GM12878 (cell line): ENCODE measurements around the gene SLC25A29. TPM values are rescaled to one million over a fixed set of nuclear protein-coding genes. Genes with fewer than 3 reads are reported as not detected.

Experiments used
- ATAC-seq: fragments of 200-7000 bp; cut with Tn5 transposase; 3 replicates; pipeline ENCODE4 v1.9.1; 2020; ENCODE audit warnings: mild to moderate bottlenecking, moderate library complexity
- BruUV-seq: library from RNA; stranded (reverse); fragments of 400-500 nt; replicated peaks from 2 replicates; lab custom pipeline; 2021; lab: Mats Ljungman, UMichigan
- CTCF ChIA-PET: fragments of 300-600 bp; sonication (Branson Sonifier 250); formaldehyde crosslinking; extraction: SDS; loops from one replicate; lab custom pipeline; 2021; ENCODE audit warnings: inconsistent platforms; lab: Yijun Ruan, JAX
- POLR2A ChIA-PET: fragments of 350-600 bp; formaldehyde crosslinking; extraction: SDS; loops from one replicate; lab custom pipeline; 2021; ENCODE audit warnings: inconsistent platforms; lab: Charles Lee
- RAD21 ChIA-PET: fragments of 300-600 bp; sonication (Branson Sonifier 250); formaldehyde crosslinking; loops from one replicate; lab custom pipeline; 2023; ENCODE audit warnings: antibody characterized with exemption; ENCODE audit not compliant: unreplicated experiment; lab: Charles Lee
- SMC1A ChIA-PET: fragments of 300-600 bp; sonication (Branson Sonifier 250); formaldehyde crosslinking; loops from one replicate; lab custom pipeline; 2023; ENCODE audit not compliant: unreplicated experiment, uncharacterized antibody; lab: Charles Lee
- DNase-seq: peaks from one replicate; pipeline ENCODE4 v3.0.0-alpha.2; 2011; ENCODE audit warnings: low read depth, low spot score
- FAIRE-seq: peaks from 3 replicates; lab custom pipeline; 2011; peaks lifted over from hg19 to GRCh38; lab: Jason Lieb, UNC
- H2AFZ ChIP-seq: 2 replicates; pipeline ENCODE4 v1.6.0; 2011; ENCODE audit warnings: low read depth, low read length, control low read depth; ENCODE audit not compliant: control insufficient read depth
- H3K27ac ChIP-seq: 2 replicates; pipeline ENCODE4 v1.5.1; 2011; ENCODE audit warnings: control low read depth; ENCODE audit not compliant: control insufficient read depth, insufficient read depth
- H3K27me3 ChIP-seq, 2 experiments: replicated peaks in 1 of 2; 2 replicates each; pipeline versions ENCODE4 v1.6.0 to v1.6.1; 2011; ENCODE audit warnings: low read length in 1 of 2; ENCODE audit not compliant: control insufficient read depth in 2 of 2, insufficient read depth in 2 of 2
- H3K36me3 ChIP-seq, 2 experiments: 2 replicates each; pipeline ENCODE4 v1.5.1; 2011; ENCODE audit warnings: low read length in 1 of 2; ENCODE audit not compliant: control insufficient read depth in 2 of 2, insufficient read depth in 2 of 2
- H3K4me1 ChIP-seq: 2 replicates; pipeline ENCODE4 v1.6.1; 2011; ENCODE audit warnings: mild to moderate bottlenecking, low read length, moderate library complexity, mixed read lengths; ENCODE audit not compliant: control insufficient read depth, insufficient read depth
- H3K4me2 ChIP-seq: 2 replicates; pipeline ENCODE4 v1.6.0; 2011; ENCODE audit warnings: control low read depth; ENCODE audit not compliant: control insufficient read depth, insufficient read depth
- H3K4me3 ChIP-seq: fragments of 200-600 bp; sonication (generic); 2 replicates; pipeline ENCODE4 v1.5.1; 2016
- H3K79me2 ChIP-seq: 2 replicates; pipeline ENCODE4 v1.6.0; 2011; ENCODE audit warnings: low read length; ENCODE audit not compliant: control insufficient read depth, insufficient read depth
- H3K9ac ChIP-seq: 2 replicates; pipeline ENCODE4 v1.8.0; 2011; ENCODE audit warnings: low read length, control low read depth, mixed read lengths; ENCODE audit not compliant: control insufficient read depth, insufficient read depth
- H3K9me3 ChIP-seq: replicated peaks from 3 replicates; pipeline ENCODE4 v1.5.1; 2011; ENCODE audit warnings: mild to moderate bottlenecking, low read length; ENCODE audit not compliant: control insufficient read depth, insufficient read depth
- H4K20me1 ChIP-seq: 2 replicates; pipeline ENCODE4 v1.6.0; 2011; ENCODE audit not compliant: control insufficient read depth, insufficient read depth
- ATF2 ChIP-seq: IDR thresholded peaks from 2 replicates; pipeline ENCODE4 v1.6.1; 2012; ENCODE audit warnings: low read length, inconsistent platforms
- BACH1 ChIP-seq: fragments of 450-650 bp; IDR thresholded peaks from 2 replicates; pipeline ENCODE4 v1.6.1; 2017; ENCODE audit warnings: mild to moderate bottlenecking, borderline replicate concordance
- CEBPZ ChIP-seq: fragments of 150-350 bp; IDR thresholded peaks from 2 replicates; pipeline ENCODE4 v1.6.1; 2016; ENCODE audit warnings: low read depth, low read length
- CHD2 ChIP-seq: IDR thresholded peaks from 2 replicates; pipeline ENCODE4 v1.6.1; 2011; ENCODE audit warnings: low read depth, low read length, improper control_type of control experiment, borderline replicate concordance
- CTCF ChIP-seq, 3 experiments: IDR thresholded peaks in 2 of 3; conservative IDR thresholded peaks in 1 of 3; 2 replicates each; pipeline ENCODE4 v1.5.1; 2011; ENCODE audit warnings: low read depth in 3 of 3, low read length in 3 of 3, mild to moderate bottlenecking in 3 of 3, control low read depth in 2 of 3, moderate library complexity in 2 of 3, inconsistent platforms in 1 of 3, mixed read lengths in 1 of 3; ENCODE audit not compliant: control insufficient read depth in 2 of 3, insufficient read depth in 1 of 3; ENCODE audit errors: extremely low read depth in 1 of 3
- ESRRA ChIP-seq: IDR thresholded peaks from 2 replicates; pipeline ENCODE4 v1.6.1; 2012; ENCODE audit warnings: mild to moderate bottlenecking, low read length, improper control_type of control experiment
- GATAD2B ChIP-seq: fragments of 450-650 bp; conservative IDR thresholded peaks from 2 replicates; pipeline ENCODE4 v1.6.1; 2017; ENCODE audit warnings: low read depth, mild to moderate bottlenecking, moderate library complexity
- PBX3 ChIP-seq: IDR thresholded peaks from 2 replicates; pipeline ENCODE4 v1.6.1; 2011; ENCODE audit warnings: mild to moderate bottlenecking, low read depth, low read length, moderate library complexity; ENCODE audit not compliant: insufficient replicate concordance
- POLR2AphosphoS2 ChIP-seq: IDR thresholded peaks from 2 replicates; pipeline ENCODE4 v1.6.1; 2011; ENCODE audit warnings: low read depth, mild to moderate bottlenecking, low read length, improper control_type of control experiment, moderate library complexity
- STAT1 ChIP-seq: fragments of 450-650 bp; conservative IDR thresholded peaks from 2 replicates; pipeline ENCODE4 v1.6.1; 2014; ENCODE audit warnings: antibody characterized with exemption, mild to moderate bottlenecking
- WGBS: methylation state at CpG from one replicate; pipeline ENCODE4 v1.1.6; 2016; ENCODE audit warnings: low lambda C conversion rate; ENCODE audit not compliant: insufficient replicate concordance, insufficient coverage; ENCODE audit errors: missing lambda C conversion rate; 5-methylcytosine and 5-hydroxymethylcytosine counted together
- in situ Hi-C: fragments of 300-500 bp; cut with MboI; formaldehyde crosslinking; loops from 9 replicates; pipeline ENCODE4 v1.14.3; 2018; ENCODE audit warnings: mixed read lengths
- intact Hi-C: fragments of 100-400 bp; cut with micrococcal nuclease; formaldehyde crosslinking; loops from one replicate; pipeline ENCODE4 v1.14.2; 2022; ENCODE audit not compliant: unreplicated experiment
- polyA plus RNA-seq, 11 experiments: library from polyadenylated mRNA; depleted of rRNA in 4 of 11; unstranded in 6 of 11; stranded (reverse) in 5 of 11; fragments of >200 nt; fragmentation: Nextera tagmentation in 4 of 11; fragmentation: Illumina TruSeq in 1 of 11; extraction: Ambion mirVana in 4 of 11; extraction: Trizol in 1 of 11; gene quantifications; 1 replicate in 1 of 11; 2 replicates in 10 of 11; pipeline versions ENCODE4 v1.2.1 to v1.2.3, GENCODE V29; 2011 to 2016; ENCODE audit warnings: inconsistent platforms in 2 of 11, missing spikeins in 2 of 11, low read depth in 1 of 11
- total RNA-seq, 4 experiments: library from RNA; depleted of rRNA in 3 of 4; stranded (reverse); fragments of >200 nt in 3 of 4; fragmentation: Illumina TruSeq in 1 of 4; extraction: Trizol in 1 of 4; gene quantifications; 2 replicates each; pipeline versions ENCODE4 v1.2.1 to v1.2.3, GENCODE V29; 2013 to 2021
- TF ChIP-seq, protein P1 (sequence below): fragments of 450-650 bp; IDR thresholded peaks from 2 replicates; pipeline ENCODE4 v1.6.1; 2016; ENCODE audit warnings: mild to moderate bottlenecking

The SLC25A29 gene
- total and polyA plus RNA-seq, 10 of the 15 experiments (the other 5 are each of a cell fraction or from before 2014, with no cell fraction given): 0.42 to 13.3 (median 4.0) TPM; not detected in 1

GRCh38 chr14:100329233-100330006 lies 23.2 kb upstream of the SLC25A29 start (continued):
- no peak for TF ChIP-seq POLR2AphosphoS2
- no peak for TF ChIP-seq STAT1
- TF ChIP-seq PBX3: no peak
- no peak for TF ChIP-seq CTCF (IDR thresholded peaks at IDR 0.05 in 2 of 3, conservative IDR thresholded peaks at IDR 0.05 in 1 of 3; ENCODE audit: control insufficient read depth in 2 of 3, extremely low read depth in 1 of 3, insufficient read depth in 1 of 3, low read depth in 3 of 3, low read length in 3 of 3)
- TF ChIP-seq BACH1: no peak

DNA sequence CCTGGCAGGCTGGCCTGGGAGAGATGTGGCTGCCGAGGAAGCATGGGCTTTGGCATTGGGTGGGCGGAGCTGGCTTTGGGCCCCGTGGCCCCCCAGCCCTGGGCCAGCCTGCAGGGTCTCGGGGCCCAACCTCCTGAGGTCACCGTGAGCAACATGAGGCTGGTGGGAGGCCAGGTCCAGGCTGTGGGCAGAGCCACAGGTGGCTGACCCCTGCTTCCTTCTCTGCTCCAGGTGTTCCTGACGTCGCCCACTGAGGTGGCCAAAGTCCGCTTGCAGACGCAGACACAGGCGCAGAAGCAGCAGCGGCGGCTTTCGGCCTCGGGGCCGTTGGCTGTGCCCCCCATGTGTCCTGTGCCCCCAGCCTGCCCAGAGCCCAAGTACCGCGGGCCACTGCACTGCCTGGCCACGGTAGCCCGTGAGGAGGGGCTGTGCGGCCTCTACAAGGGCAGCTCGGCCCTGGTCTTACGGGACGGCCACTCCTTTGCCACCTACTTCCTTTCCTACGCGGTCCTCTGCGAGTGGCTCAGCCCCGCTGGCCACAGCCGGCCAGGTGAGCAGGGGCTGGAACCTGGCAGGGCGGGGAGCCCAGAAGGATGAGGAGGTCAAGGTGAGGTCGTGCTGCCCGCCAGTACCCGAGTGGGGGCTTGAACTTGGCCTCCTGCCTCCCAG lies 22.4 kb upstream of the SLC25A29 start:
- no peaks in the 10 kb centered on the region for H3K9me3 ChIP-seq
- H3K4me1 ChIP-seq: no peaks in the 10 kb centered on the region; the same call in 1 of the 2 replicates
- H3K4me3 ChIP-seq: no peak overlapping the region
- no peak overlapping the region for H3K27ac ChIP-seq
- H3K79me2 ChIP-seq: no peaks in the 10 kb centered on the region
- DNase-seq (no peak), ATAC-seq (no peak), FAIRE-seq (no peak)
- SMC1A ChIA-PET: no interaction called here
- RAD21 ChIA-PET: no interaction called here
- H2AFZ ChIP-seq: no peak overlapping the region
- CTCF ChIA-PET: no interaction called here
- in situ Hi-C loops: no loop called here
- H3K27me3 ChIP-seq: no peaks in the 10 kb centered on the region
- WGBS: 78% methylated on average over 30 of the region's 32 CpGs
- BruUV-seq: no TSS peak
- no peak overlapping the region for H3K4me2 ChIP-seq
- POLR2A ChIA-PET: no interaction called here
- no peaks in the 10 kb centered on the region for H4K20me1 ChIP-seq
- intact Hi-C loops: no loop called here
- H3K36me3 ChIP-seq: peaks cover 0 to 3% of the 10 kb centered on the region in 2 experiments; a peak in 2 of 4 replicates
- H3K9ac ChIP-seq: no peak overlapping the region
- TF ChIP-seq GATAD2B (no peak), CEBPZ (no peak), ESRRA (no peak), ATF2 (no peak), CHD2 (no peak)
- TF ChIP-seq, protein P1, sequence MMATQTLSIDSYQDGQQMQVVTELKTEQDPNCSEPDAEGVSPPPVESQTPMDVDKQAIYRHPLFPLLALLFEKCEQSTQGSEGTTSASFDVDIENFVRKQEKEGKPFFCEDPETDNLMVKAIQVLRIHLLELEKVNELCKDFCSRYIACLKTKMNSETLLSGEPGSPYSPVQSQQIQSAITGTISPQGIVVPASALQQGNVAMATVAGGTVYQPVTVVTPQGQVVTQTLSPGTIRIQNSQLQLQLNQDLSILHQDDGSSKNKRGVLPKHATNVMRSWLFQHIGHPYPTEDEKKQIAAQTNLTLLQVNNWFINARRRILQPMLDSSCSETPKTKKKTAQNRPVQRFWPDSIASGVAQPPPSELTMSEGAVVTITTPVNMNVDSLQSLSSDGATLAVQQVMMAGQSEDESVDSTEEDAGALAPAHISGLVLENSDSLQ: no peak
